Measurements from ENCODE around the gene PPP1R3G.

PPP1R3G gene

DNA sequence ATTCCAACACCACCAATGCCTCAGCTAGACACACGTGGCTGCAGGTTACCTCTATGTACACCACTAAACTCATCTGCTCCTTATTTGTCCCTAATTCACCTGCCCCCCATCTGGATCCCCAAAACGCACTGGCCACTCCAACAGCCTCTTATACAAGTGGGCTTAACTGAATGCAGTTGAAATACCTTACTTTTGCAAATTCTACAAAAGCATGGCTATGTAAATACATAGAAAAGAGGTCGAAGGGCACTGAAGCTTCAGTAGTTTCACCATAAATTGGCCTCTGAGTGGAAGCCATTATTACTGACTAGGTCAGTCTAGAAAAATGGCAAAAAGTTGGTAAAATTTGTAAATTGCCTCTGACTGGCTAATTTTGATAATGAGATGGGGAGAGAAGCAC, 11.1 kb upstream of the PPP1R3G start:
- DNase-seq = no peak

DNA sequence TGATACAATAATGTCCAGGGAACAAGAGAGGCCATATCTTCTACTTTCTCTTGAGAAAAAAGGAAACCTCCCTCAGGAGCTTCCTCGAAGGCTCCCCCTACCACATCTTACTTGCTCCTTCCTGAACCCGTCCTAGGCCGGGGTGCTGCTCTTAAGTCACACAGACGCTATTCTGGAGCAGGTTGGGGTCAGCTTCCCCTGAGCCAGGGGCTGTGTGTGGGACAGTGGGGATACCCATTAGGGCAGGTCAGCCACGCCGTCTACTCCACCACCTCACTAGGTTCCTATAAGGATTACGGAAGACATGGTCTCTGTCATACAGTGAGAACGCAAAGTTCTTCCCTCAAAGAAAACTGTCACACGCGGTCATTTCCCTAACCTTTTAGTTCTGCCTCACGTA, 8.2 kb upstream of the PPP1R3G start:
- no peak for DNase-seq

GRCh38 chr6:5078121-5078669, 6.9 kb upstream of the PPP1R3G start:
- DNase-seq = no peak

DNA sequence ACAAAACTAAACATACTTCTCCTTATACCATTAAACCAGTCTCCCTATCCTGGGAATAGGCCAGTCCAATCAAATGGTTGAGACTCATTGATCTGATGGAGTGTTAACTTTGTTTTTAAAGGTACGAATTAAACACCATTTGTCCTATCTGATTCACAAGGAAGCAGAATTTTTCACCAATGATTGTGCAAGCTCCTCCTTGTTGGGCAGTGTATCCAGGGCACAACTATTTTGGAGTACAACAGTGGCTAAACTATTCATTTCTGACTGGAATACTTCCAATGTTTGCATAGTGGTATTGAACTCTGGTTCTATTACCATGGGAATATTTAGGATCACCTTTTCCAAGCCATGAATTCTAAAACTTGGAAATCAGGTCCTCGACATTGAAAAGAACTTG, 5.4 kb upstream of the PPP1R3G start:
- no peak for DNase-seq

GRCh38 chr6:5080574-5080973, 4.6 kb upstream of the PPP1R3G start:
- no peak for DNase-seq

DNA sequence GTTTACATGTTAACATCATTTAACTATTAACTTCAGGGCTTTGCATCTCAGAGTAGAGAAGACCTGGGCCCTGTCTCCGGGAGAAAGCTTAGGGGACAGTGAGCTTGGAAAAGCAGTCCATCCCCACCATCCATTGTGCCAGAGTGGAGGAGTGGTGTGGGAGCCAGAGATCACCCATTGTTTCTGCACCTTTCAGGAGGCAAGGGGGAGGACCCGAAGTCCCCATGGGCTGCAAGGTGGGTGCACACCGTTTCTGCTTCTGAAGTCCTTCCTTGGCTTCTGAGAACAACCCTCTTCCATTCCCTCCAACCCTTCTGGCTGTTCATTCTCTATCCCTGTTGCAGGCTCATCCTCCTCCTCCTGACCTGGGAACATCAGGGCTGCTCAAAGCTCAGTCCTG, 4.0 kb upstream of the PPP1R3G start:
- DNase-seq = no peak

- no peak for DNase-seq
Measured at GRCh38 chr6:5081955-5082354, 3.2 kb upstream of the PPP1R3G start.

GRCh38 chr6:5082487-5083306, 2.4 kb upstream of the PPP1R3G start:
- DNase-seq = no peak

DNA sequence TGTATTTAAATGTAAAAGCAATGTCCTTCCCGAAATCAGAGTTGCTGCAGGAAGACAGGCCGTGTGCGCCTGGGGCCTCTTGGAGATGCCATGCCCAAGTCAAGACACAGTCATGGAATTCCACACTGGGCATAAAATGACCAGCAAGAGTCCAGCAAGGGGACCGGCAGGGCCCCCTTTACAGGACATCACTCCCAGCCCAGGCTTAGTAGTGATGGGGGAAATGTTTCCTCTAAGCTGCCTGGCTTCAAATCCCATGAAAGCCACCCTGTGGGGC, 1.9 kb upstream of the PPP1R3G start:
- no peak for DNase-seq

- DNase-seq = no peak
Measured at GRCh38 chr6:5083813-5084359, 1.3 kb upstream of the PPP1R3G start.

DNA sequence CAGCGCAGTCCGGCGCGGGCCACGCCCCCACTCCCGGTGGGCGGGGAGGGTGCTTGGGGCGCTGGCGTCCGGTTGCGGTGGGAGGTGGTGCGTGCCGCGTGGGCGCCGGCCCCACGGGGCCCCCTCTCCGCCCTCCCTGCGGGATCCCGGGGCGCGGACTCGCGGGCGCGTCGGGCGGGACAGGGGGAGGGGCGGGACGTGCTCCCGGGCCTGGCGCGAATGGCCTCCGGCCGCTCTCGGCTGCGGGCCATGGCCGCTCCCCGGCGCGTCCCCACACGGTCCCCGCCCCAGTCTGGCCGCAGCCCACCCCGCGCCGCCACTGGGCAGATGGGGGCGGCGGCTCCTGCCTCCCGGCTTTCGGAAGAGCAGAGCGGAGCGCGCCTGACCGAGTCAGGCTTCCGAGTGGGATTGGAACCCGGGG, 771 bp upstream of the PPP1R3G start:
- no peak for DNase-seq

GRCh38 chr6:5085648-5086293, 630 bp downstream of the PPP1R3G start:
- DNase-seq = no peak

DNA sequence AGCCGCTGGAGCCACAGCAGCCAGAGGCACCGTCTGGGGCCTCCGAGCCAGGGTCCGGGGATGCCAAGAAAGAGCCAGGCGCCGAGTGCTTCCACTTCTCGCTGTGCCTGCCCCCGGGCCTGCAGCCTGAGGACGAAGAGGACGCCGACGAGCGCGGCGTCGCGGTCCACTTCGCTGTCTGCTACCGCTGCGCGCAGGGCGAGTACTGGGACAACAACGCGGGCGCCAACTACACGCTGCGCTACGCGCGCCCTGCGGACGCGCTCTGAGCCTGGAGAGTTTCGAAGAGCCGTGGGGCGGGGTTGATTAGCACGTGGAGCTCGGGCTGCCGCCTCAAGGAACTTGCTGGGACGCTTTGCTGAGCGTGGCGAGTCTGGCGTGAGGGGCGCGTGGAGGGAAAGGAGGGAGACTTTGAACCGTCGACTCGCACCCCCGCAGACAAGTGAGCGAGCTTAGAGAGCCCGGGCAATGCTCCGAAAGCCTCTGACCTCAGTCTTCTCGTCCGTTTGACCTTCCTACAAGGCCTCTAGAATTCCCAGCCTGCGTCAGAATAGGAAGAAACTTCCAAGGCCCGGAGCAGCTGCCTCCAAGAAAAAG, 1.3 kb downstream of the PPP1R3G start:
- no peak for DNase-seq

- DNase-seq = no peak
Measured at GRCh38 chr6:5087389-5087788, 2.2 kb downstream of the PPP1R3G start.

DNA sequence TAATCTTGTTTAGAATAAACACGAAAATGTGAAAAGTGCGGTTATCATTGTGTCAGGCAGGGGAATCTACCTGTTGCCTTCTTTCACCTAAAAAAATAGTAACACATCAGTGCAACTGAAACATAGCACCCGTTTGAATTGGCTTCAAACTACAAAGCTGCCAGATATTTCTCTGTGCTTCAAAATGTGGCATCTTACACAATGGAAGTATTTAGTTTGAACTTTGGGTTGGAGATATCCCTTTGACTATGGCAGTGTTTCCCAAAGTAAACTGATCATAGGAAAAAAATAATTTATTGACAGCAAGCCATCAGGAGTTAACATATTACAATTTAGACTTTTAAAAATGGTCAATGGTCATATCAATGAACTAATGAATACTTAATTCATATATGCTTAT, 3.6 kb downstream of the PPP1R3G start:
- no peak for DNase-seq

DNA sequence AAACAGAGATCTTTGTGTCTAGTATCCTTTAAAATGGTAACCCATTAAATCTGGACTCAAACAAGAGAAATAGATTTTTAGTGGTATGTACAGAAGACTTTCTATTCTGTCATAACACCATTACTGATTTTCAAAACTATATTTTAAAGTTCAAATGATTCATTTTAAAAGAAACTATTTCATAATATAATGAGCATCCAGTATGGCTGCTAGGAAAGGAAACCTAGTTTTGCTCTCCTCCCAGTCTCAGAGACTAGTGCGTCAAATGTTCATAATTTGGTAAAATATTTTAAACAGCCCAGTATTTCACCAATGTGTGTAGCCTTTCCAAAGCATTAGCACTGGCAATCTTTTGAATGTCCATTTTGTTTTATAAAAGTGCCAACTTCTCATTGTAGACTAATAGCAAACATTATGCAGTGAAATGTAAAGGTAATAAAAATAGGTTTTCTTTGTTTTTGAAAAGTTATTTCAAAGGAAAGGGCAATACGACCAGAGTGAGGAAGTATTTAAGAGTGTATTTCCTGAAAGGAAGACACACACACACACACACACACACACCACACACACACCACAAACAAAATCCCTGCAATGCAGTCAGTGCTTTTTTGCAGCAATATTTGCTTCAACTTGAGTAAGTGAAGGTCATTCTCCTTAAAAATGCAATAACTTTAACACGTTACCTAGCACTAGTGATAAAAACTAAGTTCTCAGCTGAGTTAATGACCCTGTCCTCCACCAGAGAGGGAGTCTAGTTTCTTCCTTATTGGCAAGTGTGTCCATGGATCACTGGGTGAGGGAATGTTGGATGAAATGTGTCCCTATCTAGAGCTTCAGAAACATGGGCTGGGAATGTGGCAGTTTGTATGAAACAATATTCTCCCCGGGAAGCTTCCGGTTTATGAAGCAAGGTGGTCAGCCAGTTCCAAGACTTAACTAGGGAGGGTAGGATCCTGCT, 4.6 kb downstream of the PPP1R3G start:
- DNase-seq = no peak

- DNase-seq = no peak
Measured at GRCh38 chr6:5090603-5091002, 5.5 kb downstream of the PPP1R3G start.

- DNase-seq = no peak
Measured at GRCh38 chr6:5091210-5092069, 6.3 kb downstream of the PPP1R3G start.

GRCh38 chr6:5093231-5094015, 8.3 kb downstream of the PPP1R3G start:
- DNase-seq = no peak

GRCh38 chr6:5094327-5094726, 9.2 kb downstream of the PPP1R3G start:
- no peak for DNase-seq

GRCh38 chr6:5095236-5095635, 10.1 kb downstream of the PPP1R3G start:
- no peak for DNase-seq
